Measurements from ENCODE around the gene ASMTL.
"Not testable (repeated sequence)": the region's sequence is repeated elsewhere in the genome, so short reads cannot be mapped to it uniquely, and the experiment has no call there.

ASMTL gene

DNA sequence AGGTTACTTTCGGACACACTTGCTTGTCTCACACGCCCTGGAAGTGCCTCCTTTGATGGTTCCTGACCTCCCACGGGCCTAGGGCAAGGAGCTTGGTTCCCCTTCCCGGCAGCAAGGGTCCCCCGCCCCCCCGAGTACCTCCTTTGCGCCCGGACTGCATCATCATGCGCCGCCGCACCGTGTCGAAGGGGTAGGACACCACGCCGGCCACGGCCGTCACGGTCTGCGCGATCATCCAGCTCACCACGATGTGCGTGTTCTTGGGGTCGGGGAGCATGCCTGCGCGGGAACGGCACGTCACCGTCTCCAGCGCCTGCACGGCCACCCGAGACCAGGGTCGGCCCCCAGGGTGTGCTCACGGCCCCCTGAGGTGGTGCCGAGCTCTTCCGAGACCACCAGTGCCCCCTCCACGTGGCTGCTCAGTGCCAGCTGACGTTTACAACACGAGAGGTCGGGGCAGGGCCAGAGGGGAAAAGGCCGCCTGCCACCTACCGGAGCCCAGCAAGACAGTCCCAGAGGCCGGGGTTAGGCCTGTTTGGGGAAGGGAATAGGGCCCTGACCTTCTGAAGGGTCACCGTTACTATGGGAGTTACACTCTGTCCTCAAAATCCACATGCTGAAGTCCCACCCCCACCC, 65.5 kb downstream of the ASMTL start:
- no peak for DNase-seq

GRCh38 chrX:1386338-1387127, 66.2 kb downstream of the ASMTL start:
- no peak for DNase-seq

GRCh38 chrX:1385253-1386223, 67.2 kb downstream of the ASMTL start:
- no peak for DNase-seq

- no peak for DNase-seq
Measured at GRCh38 chrX:1384658-1385252, 68.0 kb downstream of the ASMTL start.

DNA sequence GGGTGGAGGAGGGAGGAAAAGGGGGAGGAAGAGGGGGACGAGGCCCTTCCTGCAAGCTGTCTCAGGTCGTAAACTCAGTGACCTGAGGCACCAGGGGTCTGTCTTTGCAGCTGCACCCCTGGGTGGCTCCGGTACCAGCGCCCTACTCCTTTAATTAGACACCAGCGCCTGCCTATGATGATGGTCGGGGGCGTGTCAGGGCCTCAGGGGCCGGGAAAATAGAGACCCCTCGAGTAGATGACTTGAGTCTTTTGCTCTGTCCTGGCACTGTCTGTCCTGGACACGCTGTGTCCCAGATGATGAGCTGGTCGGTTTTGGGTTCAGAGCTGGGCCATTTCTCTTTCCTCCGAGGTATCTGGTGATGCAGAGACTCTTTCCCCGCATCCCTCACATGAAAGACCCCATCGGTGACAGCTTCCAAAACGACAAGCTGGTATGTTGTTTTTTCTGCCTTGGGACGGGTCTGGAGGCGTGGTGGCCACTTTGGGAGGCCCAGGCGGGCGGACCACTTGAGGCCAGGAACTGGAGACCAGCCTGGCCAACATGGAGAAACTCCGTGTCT, 72.0 kb downstream of the ASMTL start:
- DNase-seq: no peak

GRCh38 chrX:1378306-1378759, 74.4 kb downstream of the ASMTL start:
- no peak for DNase-seq

- no peak for DNase-seq
Measured at GRCh38 chrX:1368385-1368698, 84.4 kb downstream of the ASMTL start.

- not testable (repeated sequence) for DNase-seq
Measured at GRCh38 chrX:1366363-1366762, 86.3 kb downstream of the ASMTL start.

DNA sequence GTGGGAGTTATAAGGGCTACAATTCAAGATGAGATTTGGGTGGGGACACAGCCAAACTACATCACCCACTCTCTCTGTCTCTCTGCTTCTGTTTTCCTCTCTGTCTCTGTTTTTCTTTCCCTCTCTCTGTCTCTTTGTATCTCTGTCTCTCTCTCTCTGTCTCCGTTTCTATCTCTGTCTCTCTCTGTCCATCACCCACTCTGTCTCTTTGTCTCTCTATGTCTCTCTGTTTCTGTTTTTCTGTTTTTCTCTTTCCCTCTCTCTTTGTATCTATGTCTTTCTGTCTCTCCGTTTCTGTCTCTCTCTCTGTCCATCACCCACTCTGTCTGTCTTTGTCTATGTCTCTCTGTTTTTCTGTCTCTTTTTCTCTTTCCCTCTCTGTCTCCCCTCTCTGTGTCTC, 90.8 kb downstream of the ASMTL start:
- no peak for DNase-seq

GRCh38 chrX:1361275-1361674, 91.4 kb downstream of the ASMTL start:
- DNase-seq: no peak

DNA sequence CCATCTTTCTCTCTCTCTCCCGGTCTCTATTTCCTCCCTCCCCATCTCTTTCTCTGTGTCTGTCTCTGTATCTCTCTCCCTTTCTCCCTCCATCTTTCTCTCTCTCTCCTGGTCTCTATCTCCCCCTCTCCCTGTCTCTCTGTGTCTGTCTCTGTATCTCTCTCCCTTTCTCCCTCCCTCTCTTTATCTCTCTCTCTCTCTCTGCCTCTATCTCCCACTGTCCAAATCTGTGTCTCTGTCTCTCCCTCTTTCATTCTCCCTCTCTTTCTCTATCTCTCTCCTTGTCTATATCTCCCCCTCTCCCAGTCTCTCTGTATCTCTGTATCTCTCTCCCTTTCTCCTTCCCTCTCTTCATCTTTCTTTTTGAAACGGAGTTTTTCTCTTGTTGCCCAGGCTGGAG, 92.5 kb downstream of the ASMTL start:
- DNase-seq: no peak

DNA sequence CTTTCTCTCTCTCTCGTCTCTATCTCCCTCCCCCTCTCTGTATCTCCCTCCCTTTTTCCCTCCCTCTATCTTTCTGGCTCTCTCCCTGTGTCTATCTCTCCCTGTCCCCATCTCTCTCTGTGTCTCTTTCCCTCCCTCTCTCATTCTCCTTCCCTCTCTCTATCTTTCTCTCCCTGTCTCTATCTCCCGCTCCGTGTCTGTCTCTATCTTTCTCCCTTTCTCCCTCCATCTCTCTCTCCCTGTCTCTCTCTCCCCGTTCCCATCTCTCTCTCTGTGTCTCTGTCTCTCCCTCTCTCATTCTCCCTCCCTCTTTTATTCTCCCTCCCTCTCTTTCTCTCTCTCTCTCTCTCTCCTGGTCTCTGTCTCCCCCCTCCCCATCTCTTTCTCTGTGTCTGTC, 93.2 kb downstream of the ASMTL start:
- DNase-seq: no peak

- DNase-seq: no peak
Measured at GRCh38 chrX:1358793-1359476, 93.8 kb downstream of the ASMTL start.

GRCh38 chrX:1357993-1358392, 94.7 kb downstream of the ASMTL start:
- DNase-seq: no peak

DNA sequence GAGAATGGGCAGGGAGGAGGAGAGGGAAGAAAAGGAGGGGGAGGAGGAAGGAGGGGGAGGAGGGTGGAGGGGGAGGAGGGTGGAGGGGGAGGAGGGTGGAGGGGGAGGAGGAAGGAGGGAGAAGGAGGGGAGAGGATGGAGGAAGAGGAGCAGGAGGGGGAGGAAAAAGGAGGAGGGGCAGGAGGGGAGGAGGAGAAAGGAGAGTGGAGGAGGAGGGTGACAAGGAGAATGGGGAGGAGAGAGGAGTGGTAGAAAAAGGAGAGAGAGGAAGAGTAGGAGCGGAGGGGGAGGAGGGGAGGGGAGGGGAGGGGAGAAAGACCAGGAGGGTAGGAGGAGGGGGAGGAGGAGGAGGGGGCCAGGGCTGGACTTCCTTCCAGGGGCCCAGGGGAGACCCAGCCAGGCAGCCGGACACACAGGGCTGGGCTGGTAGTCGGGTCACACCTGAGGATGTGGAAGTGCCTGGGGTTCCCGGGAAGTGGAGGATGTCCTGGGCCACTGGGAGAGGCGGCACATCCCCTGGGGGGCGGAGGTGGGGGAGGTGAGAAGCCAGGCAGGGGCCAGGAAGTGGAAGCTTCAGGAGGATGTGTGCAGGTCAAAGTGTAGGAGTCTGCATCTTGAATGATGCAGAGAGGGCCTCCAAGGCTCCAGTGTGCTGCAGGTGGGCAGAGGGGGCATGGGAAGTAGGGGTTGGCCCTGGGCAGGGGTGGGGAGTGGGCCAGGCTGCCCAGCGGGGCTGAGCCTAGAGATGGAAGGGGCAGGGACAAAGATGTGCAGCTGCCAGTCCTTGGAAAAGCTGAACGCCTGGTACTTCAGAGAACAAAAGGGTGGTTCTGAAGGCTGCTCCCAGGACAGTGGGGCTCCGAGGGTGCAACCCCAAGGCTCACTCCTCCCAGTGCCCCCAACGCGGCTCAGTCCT, 97.3 kb downstream of the ASMTL start:
- no peak for DNase-seq

DNA sequence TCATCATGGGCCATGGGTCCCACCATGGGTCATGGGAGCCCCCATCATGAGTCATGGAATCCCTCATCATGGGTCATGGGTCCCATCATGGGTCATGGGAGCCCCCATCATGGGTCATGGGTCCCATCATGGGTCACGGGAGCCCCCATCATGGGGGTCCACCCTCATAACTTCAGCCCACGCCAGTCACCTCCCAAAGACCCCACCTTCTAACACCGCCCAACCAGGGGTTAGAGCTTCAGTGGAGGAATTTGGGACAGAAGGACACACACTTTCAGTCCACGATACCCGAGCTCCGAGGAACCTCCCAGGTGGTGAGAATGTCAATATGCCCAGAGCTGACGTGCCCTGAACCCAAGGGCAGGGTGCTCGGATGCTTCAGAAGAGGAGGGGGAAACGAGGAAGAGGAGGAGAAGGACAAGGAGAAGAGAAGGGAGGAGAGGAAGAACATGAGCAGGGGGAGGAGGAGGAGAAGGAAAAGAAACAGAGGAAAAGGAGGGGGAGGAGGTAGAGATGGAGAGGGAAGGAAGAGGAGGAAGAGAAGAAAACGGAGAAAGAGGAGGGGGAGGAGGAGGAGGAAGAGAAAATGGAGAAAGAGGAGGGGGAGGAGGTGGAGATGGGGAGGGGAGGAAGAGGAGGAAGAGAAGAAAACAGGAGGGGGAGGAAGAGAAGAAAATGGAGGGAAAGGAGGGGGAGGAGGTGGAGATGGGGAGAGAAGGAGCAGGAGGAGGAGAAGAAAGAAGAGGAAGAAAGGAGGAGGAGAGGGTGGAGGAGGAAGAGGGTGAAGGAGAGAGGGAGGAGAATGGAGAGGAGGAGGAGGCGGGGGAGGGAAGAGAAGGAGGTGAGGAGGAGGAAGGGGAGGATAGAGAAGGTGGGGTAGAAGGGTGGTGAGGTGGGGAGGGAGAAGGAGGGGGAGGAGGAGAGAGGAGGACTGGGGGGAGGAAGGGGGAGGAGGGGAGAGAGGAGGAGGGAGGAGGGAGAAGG, 98.4 kb downstream of the ASMTL start:
- DNase-seq: no peak
